Measurements from ENCODE around the gene PROKR1. TPM values are rescaled to one million over a fixed set of nuclear protein-coding genes. Genes with fewer than 3 reads are reported as not detected.

PROKR1 gene
- total and polyA plus RNA-seq, 2 donors (not counting 3 experiments of a cell fraction or from before 2014, with no cell fraction given) = not detected

DNA sequence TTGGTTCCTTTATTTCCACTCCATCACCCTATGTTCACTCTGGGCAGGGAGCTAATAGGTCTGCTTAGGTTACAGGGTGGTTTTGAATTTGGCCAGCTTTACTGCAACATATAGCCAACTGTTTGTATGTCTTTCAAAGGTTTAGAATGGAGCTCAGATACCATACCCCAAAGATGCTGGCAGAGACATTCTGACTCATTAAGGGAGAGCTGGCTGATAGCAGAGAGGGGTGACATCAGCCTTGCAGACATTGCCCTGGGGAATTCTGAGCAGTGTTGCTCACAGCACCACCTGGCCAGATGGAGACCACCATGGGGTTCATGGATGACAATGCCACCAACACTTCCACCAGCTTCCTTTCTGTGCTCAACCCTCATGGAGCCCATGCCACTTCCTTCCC, 2.1 kb downstream of the PROKR1 start:
- TF ChIP-seq, protein P1, sequence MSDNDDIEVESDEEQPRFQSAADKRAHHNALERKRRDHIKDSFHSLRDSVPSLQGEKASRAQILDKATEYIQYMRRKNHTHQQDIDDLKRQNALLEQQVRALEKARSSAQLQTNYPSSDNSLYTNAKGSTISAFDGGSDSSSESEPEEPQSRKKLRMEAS (IDR thresholded peaks at IDR 0.05; ENCODE audit: insufficient read depth, insufficient read length) = no peak
- TF ChIP-seq POLR2A (IDR thresholded peaks at IDR 0.05; ENCODE audit: low read depth, low read length) = no peak
- TF ChIP-seq, protein P2, sequence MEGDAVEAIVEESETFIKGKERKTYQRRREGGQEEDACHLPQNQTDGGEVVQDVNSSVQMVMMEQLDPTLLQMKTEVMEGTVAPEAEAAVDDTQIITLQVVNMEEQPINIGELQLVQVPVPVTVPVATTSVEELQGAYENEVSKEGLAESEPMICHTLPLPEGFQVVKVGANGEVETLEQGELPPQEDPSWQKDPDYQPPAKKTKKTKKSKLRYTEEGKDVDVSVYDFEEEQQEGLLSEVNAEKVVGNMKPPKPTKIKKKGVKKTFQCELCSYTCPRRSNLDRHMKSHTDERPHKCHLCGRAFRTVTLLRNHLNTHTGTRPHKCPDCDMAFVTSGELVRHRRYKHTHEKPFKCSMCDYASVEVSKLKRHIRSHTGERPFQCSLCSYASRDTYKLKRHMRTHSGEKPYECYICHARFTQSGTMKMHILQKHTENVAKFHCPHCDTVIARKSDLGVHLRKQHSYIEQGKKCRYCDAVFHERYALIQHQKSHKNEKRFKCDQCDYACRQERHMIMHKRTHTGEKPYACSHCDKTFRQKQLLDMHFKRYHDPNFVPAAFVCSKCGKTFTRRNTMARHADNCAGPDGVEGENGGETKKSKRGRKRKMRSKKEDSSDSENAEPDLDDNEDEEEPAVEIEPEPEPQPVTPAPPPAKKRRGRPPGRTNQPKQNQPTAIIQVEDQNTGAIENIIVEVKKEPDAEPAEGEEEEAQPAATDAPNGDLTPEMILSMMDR (IDR thresholded peaks at IDR 0.05; ENCODE audit: extremely low read depth in 1 of 2, insufficient read depth in 1 of 2, low read depth in 1 of 2, low read length in 2 of 2) = no peak
- TF ChIP-seq EZH2 (IDR thresholded peaks at IDR 0.05; ENCODE audit: borderline replicate concordance, low read depth, low read length, severe bottlenecking) = no peak
- no peak for TF ChIP-seq JUN (IDR thresholded peaks at IDR 0.05; ENCODE audit: borderline replicate concordance, insufficient read depth, insufficient read length, low read depth)
- no peak for TF ChIP-seq GATA2 (IDR thresholded peaks at IDR 0.05; ENCODE audit: insufficient read depth, insufficient read length, low read depth, low read length)
- no peak for TF ChIP-seq POLR2AphosphoS5 (IDR thresholded peaks at IDR 0.05; ENCODE audit: insufficient read depth, low read depth, low read length)
- H2AFZ ChIP-seq (ENCODE audit: low read depth, low read length) = no peak overlapping the region
- H3K36me3 ChIP-seq (ENCODE audit: control insufficient read depth in 2 of 2, extremely low read depth in 1 of 2, insufficient read depth in 2 of 2, low read length in 2 of 2) = no peaks in the 10 kb centered on the region
- no peak overlapping the region for H3K27ac ChIP-seq (ENCODE audit: insufficient read depth, low read depth, low read length)
- ChIA-PET CTCF (interaction anchor here (1.6 to 3.2 kb wide), 4 partner anchors 17 to 182 kb away, joined by 3 to 21 read pairs (median 15); no protein-coding TSS in a partner anchor), POLR2A (no interaction called here)
- DNase-seq (ENCODE audit: low read depth, low spot score) (no peak), FAIRE-seq (no peak)
- no peaks in the 10 kb centered on the region for H3K79me2 ChIP-seq (ENCODE audit: control insufficient read depth, insufficient read depth, low read length)
- intact Hi-C loops (cut with micrococcal nuclease) (no loop called here), dilution Hi-C loops (cut with MboI; ENCODE audit: extremely low pct_ligation_motif_present, low sequenced_read_pairs) (no loop called here)
- H3K9me1 ChIP-seq (replicated peaks; ENCODE audit: control insufficient read depth, extremely low read depth, insufficient read depth, low read length) = no peaks in the 10 kb centered on the region
- no peaks in the 10 kb centered on the region for H3K9me3 ChIP-seq (replicated peaks; ENCODE audit: control insufficient read depth, insufficient read depth, low read length)
- peaks cover 4% of the 10 kb centered on the region for H3K4me1 ChIP-seq (ENCODE audit: control insufficient read depth, extremely low read depth, insufficient read depth, low read length)
- BruUV-seq (replicated peaks) = no TSS peak
- no peak overlapping the region for H3K4me3 ChIP-seq (replicated peaks in 1 of 3; ENCODE audit: insufficient read depth in 1 of 3, low read depth in 1 of 3, low read length in 3 of 3)
- H4K20me1 ChIP-seq (replicated peaks; ENCODE audit: control insufficient read depth, extremely low read depth, insufficient read depth, low read length) = no peaks in the 10 kb centered on the region
- H3K4me2 ChIP-seq (ENCODE audit: insufficient read depth, low read length) = no peak overlapping the region
- peaks cover 53 to 82% of the 10 kb centered on the region in 2 experiments for H3K27me3 ChIP-seq (ENCODE audit: control insufficient read depth in 2 of 2, insufficient read depth in 2 of 2, low read length in 2 of 2)
- no peak overlapping the region for H3K9ac ChIP-seq (replicated peaks; ENCODE audit: extremely low read depth, insufficient read depth, low read length)

Measured in endothelial cell of umbilical vein (primary cell).